ENCODE data around the gene PIGS.

Gene PIGS

DNA sequence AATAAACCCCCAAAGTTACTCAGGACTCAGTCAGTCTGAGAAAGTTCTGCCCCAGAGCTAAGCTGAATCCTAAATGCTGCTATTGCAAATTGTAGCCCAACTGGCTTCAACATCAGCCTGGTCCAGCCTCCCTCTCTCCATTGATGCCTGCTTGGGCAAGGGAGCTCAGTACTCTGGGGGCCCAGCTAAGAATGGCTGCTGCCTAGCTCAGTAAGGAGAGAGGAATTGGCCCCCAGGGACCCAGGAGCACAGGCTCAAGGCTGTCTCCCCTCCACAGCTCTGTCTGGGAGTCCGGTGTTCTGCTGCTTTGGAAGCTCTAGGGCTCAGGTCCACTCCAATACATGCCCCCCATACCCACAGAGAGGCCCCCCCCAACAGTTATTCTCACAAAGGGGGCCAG, 20.5 kb downstream of the PIGS start:
- no peak for DNase-seq (ENCODE audit: low read depth)

DNA sequence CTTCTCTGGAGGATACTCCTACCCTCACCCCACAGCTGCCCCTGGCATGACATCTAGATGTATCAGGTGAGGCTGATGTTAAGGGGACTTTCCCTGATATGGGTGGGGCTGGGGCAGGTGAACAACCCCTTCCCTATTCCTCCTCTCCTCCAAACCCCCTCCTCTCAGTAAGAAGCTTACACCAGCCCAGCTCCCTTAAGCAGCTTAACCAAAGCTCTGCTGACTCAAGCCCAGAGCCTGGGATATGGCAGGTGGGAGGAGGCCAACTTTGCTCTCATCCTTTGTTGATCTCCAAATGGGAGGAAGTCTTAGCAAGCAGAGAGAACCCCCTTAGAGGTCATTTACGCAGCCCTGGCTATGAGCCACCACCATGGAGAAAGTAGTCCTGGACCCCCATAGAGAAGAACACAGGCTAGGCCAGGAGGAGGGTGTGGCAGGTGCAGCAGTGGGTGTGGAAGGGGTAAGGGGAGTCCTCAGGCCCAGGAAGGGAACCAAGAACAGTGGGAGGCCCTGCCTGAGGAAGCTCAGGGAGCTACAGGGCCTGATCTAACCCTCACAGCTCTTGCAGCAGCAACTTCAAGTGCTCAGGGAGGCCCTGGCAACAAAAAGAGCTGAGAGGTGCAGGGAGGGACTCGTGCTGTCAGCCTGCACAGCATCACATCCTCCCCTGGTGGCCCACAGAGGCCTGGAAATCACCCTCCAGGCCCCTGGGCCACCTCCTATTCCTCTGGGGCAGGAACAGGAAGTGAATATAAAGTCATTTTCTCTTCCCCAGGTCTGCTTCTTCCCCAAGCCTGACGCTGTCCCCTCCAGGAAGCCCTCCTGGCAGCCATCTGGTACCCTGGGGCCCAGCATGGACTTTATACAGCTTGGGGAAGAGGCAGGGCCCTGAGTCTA, 21.8 kb downstream of the PIGS start:
- DNase-seq (ENCODE audit: low read depth): no peak

DNA sequence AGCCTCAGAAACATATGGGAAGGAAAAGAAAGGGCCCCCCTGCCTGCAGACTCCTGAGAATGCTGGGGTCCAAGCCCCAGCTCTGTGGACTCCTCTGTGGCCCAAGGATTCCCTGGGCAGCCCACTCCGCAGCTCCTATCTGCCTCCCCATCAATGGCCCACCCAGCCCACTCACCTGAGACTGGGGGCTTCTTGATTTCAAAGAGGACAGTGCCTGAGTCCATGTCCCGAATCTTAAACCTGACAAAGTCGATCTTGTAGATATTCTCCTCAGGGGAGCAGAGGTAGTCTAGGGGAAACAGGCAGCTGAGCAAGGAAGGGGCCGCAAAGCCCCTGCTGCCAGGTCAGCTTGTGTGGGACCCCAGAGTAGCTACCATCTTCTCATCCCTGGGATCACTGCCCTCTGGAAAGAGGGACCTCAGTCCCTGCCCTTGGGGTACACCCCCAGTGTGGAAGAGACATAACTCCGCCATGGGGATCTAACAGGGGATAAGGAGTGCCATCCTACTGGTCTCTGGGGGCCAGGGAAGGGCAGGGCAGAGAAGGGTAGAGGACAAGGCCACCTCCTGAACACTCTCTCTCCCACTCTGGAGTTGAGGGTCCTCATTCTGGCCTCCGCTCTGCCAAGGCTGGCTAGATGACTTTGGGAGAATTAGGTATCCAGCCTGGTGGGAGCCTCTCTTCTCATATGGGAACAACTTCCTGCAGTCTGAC, 22.8 kb downstream of the PIGS start:
- no peak for DNase-seq (ENCODE audit: low read depth)

DNA sequence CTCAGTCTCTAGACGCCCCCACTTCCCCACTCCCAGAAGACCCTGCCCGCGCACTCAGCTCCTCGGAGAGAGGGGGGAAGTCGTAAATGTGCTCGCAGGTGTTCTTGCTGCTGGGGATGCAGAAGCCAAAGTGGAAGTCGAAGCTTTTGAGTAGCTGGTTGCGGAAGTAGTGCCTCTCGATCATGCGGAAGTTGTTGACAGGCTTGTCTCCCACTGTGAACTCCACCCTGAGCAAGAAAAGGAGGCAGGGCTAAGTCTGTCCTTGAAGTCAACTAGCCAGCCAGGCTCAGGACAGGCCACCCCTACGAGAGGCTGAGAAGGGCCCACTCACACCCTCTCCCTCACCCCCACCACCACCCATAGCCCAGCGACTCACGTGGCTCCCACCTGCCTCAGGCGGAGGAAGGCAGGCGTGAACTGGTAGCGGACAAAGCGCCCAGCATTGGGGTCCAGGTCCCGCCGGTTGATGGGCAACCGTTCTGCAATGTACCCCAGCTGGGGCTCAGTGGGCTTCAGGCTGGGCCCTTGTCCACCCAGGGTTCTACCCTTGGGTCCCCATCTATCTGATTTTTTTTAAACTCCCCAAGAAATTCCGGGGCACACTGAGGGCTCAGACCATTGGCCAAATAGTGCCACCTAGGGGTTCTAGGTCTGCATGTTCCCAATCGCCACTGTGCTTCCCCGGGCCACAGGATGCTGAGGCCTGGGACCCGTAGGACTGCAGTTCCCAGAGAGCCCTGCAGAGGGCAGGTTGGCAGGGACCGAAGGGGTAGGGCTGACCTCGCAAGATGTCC, 23.5 kb downstream of the PIGS start:
- peak; percentile 73 for DNase-seq (ENCODE audit: low read depth)

DNA sequence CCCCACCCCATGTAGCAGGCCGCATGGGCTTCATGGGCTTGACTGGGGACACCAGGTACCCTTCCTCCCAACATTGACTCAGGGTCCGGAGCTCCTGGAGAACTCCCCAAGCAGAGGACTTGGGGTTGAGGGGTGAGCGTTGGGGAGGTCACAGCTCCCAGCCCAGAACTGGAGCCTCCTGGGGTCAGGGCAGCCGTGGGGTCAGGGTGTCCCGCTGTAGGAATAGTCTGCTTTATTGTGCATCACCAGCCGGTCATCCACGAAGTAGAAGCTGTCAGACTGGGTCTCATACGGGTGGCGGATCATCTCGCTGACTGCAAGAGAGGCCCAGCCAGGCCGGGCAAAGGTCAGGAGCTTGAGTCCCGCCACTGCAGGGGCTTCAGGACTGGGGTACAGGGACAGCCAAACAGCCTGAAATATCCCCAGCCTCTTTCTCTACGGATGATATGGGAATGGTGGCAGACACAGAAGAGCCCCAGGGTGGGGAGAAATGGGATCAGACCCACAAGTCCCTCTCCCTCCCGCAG, 24.2 kb downstream of the PIGS start:
- no peak for DNase-seq (ENCODE audit: low read depth)

DNA sequence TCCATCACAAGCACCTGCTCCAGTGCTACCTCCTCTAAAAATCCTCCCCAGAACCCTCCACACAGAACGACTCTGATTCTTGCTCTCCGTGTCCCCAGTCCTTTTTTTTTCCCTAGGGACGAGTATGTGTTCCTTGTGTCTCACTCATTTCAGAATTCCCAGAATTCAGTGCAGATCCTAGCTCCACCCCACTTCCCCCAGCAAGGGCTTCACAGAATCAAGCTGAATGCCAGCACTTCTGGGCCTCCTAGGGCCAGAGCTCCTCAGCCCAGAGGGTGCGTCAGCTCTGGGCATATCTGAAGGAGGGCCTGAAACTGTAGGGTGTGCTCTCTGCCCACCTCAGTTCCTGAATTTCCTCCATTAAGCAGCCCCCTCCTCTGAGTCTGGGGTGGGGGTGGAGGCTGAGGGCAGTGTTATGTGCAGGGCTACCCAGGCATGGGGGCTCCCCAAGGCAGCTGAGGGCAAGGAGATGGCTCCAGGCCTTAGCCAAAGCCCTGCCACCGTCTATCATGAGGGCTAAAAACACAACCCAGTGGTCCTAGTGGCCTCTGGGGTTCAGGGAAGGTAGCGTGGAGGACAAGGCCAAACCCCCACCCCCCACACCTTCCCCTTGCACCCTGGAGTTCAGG, 25.4 kb downstream of the PIGS start:
- DNase-seq (ENCODE audit: low read depth): no peak

DNA sequence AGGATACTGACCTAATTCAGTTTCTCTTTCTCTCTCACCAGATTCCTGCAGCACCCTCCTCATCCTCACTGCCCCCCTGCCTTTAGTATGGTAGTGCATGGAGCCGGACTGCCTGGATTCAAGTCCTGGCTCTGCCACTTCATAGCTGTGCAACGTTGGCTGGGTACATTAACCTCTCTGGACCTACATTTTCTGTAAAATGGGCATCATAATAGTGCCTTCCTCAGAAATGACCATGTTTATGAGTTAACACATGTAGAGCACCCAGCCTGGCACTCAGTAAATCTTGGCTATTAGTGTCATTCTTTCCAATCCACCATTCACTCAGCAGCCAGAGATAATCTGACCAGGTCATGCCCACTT, 26.2 kb downstream of the PIGS start:
- DNase-seq (ENCODE audit: low read depth): no peak

DNA sequence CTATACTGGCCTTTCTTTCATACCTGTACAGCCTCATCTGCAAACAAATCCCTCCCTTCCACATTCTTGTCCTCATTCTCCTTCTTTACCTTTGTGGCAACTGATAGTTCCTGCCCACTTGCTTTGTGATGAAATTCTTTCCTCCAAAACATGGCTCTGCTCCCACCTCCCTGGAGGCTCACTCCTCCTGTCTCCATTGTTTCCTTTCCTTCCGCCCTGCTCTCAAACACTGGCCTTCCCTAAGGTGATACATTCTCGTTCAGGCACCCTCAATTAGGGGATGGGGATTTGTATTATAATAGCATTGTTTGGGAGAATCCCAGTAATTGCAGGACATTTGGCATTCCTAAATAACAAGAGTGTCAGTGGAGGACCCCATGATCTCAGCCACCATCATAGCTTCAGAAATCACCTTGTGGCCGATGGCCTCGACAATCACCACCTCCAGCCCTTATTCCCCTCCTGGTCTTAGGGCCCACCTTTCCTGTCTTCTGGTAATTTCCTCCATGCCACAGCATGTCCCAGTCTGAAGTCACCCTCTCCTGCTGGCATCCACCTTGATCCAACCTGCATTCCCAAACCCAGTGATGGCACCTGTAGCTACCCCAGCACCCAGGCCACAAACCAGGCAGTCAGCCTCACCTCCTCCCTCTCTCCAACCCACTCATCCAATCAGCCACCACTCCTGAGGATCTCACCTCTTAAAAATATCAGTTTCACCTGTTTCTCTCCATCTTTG, 26.8 kb downstream of the PIGS start:
- no peak for DNase-seq (ENCODE audit: low read depth)

DNA sequence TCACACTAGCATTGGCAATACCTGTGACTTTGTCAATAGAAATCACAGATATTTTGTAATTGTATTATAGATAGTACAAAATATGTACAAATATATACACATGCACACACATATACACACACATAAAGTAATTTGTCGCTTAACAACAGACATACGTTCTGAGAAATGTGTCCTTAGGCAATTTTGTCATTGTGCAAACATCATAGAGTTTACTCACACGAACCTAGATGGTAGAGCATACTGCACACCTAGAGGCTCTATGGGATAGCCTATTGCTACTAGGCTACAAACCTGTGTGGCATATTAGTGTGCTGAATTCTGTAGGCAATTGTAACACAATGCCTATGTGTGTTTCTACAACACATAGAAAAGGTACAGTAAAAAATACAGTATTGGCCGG, 29.9 kb downstream of the PIGS start:
- DNase-seq (ENCODE audit: low read depth): no peak

DNA sequence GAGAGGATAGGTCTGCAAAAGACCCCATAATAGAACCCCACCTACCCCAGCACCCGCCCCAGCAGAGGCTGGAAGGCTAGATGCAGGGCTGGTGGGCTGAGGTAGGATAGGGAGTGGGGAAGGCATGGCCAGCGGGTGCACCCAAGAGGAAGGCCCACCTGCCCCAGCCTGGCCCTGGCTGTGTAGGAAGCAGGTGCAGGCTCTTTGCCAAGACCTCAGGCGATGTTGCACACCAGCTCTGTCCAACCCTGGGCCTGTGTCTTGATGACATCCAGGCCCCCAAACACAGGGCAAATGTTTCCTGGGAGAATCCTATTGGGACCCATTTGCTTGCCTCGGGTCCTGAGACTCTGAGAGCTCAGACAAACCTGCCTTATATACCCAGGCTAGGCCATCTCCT, 31.1 kb downstream of the PIGS start:
- DNase-seq (ENCODE audit: low read depth): no peak

DNA sequence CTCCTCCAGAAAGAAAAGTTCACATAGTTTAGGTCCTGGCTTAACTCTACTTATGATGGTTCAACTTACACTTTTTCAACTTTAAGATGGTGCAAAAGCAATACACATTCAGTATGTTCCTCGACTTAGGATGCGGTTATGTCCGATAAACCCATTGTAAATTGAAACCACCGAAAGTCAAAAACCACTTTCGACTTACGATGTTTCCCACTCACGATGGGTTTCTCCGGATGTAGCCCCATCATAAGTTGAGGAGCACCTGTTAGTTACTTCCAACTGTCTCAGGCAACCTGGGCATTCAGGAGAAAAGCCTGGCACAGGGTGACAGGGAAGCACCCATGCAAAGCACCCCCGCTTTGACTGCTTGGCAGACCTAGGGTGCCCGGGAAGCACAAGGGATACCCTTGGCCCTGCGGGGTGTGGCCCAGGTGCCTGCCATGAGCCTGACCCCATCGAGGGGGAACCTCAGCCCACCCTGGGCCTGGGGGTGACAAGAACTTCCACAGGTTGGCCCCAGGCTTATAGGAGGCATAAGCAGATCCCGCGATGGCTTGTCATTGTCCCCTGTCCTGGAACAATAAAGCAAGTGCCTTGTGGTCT, 32.9 kb downstream of the PIGS start:
- DNase-seq (ENCODE audit: low read depth): no peak

DNA sequence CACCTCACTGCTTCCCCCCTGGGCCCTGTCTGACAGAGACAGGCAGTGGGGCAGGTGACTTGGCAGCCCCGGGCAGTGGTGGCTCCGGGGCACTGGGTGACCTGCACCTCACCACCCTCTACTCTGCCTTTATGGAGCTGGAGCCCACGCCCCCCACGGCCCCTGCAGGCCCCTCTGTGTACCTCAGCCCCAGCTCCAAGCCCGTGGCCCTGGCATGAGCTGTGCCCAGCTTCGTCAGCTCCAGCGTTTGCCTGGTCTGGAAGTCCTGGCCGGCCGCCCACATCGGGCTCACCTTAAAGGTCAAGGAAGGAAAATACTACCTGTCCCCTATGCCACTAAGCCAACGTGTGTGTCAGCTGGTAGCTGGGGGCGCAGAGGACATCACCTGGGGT, 34.1 kb downstream of the PIGS start:
- DNase-seq (ENCODE audit: low read depth): no peak

DNA sequence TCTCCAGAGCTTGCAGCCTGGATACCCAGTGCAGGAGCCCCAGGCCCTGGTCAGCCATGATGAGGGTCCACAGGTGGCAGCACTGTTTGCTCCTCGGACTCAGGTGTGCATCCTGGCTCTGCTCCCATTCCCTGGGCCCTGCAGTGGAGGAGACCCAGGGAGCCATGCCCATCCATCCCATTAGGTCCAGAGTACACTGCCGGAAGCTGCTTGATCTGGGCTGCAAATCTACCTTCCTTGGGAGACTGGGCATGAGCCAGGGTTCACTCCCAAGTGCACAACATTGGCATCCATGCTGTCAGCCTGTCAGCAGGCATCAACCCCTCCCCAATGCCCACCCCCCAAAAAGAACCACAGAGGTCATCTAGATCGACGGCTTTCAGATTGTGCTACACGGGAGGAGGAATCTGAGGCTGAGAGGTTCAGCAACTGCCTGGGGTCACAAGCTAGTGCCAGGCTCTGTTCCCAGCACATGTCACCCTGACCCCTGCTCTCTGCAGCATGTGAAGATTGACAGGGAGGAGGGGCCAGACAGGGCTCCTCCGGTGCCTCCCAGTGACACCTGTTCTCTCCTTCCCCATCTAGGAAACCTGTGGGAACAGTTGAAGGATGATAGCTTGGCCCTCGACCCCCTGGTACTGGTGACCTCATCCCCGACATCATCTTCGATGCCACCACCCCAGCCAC, 34.6 kb downstream of the PIGS start:
- no peak for DNase-seq (ENCODE audit: low read depth)

DNA sequence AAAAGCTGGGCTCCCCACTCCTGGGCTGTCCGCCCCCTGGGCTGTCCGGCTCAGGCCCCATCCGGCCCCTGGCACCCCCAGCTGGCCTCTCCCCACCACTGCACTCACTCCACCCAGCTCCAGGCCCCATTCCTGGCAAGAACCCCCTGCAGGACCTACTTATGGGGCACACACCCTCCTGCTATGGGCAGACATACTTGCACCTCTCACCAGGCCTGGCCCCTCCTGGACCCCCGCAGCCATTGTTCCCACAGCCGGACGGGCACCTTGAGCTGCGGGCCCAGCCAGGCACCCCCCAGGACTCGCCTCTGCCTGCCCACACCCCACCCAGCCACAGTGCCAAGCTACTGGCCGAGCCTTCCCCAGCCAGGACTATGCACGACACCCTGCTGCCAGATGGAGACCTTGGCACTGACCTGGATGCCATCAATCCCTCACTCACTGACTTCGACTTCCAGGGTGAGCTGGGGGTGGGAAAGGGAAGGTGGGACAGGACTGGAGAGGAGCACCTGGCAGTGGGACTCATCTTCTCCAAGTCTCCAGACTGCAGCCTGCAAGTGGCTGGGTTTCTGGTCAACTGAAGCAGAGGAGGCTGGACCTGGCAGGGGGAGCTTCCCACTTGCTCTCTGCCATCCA, 36.5 kb downstream of the PIGS start:
- DNase-seq (ENCODE audit: low read depth): no peak

DNA sequence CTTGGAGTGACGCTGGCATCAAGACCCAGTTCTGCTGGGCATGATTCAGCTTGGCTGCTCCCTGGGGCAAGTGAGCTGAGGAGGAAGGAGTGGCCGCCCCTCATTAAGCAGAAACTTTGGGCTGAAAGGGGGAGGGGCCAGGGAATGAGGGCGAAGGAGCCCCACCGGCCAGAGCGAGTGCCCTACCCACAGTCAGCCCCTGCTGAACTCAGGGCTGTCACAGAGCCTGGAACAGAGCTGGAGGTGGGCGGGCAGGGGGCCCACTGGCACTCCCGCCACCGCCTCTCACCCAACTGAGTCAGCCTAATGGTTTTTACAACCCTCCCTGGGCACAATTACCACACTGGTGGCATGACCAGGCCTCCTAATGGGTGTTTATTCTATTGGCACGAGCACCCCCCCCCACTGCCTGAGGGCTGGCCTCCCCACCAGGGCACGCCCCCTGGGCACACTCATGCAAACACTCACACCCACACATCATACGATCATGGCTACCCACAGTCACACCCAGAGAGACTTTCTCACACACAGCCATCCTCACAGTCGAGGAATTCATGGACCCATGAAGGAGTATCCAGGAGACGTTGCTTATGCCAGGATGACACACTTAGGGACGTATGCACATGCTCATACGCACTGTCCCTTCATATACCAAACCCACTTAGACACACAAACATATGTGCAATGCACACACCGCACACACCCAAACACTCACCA, 38.1 kb downstream of the PIGS start:
- DNase-seq (ENCODE audit: low read depth): no peak

DNA sequence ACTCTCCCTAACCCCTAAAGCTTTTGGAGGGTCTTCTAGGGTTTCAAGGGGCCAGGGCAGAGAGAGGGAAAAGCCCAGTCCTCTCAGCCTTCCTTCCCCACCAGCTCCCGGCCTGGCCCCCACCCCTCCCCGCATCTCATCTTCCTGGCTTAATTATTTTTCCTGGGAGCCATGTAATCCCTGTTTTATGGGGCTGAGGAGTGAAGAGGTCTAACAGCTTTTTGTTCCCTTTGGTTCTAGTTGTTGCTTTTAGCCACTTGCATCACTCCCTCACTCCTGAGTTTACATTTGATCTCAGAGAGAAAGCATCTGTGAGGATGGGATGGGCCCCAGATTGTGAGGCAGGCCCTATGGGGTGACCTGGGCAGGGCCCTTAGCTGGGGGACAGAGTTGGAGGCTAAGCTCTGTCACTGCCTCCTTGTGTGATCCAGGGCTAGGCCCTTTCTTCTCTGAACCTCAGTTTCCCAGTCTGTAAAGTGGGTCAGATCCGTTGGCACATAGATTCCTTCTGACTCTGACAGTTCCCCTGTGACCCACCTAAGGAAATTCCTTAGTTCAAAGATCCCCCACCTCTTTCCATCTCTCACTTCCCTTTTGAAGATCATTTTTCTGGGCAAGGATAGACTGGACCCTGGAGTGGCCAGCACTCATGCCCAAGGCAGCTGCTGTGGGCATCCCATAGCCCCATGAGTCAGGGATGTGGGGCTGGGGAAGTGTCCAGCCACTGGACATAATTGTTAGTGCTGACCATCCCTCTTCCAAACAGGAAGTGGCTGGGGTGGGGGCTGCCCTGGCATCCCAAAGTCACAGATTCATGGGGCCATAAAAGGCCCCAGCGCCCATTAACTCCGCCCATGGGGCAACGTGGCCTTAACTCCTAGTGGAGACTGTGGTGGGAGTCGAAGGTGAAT, 39.0 kb downstream of the PIGS start:
- no peak for DNase-seq (ENCODE audit: low read depth)

DNA sequence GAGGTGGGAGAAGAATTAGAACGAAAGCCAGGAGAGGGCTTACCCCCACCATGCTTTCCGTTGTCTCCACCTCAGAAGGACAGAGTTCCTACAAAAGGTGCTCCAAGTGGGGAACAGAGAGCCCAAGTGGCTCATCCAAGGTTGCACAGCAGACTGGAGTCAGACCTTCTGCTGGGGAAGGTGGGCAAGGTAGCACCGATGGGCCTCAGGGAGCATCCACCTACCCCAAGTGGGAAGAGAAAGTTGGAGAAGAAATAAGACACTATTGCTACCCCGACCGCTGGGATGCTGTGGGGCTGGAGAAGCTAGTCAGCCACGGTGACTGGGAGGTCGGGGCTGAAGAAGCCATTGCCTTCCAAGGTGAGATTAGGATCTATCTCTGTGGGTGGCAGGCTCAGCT, 40.4 kb downstream of the PIGS start:
- no peak for DNase-seq (ENCODE audit: low read depth)

DNA sequence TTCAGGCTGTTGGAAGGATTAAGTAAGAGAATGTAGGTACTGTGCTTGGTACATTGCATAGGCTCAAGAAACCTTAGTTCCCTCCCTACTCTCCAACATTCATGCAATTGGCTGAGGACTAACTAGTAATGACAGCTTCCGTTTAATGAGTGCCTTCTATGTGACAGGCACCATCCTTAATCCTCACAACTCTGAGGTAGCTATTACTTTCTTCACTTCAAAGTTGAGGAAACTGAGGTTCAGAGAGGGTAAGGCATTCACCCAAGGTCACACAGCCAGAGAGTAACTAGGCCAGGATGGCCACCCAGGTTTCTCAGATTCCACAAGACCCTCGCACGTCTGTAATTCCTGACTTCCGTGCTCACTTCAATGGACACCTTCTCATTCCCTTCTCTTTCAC, 41.1 kb downstream of the PIGS start:
- no peak for DNase-seq (ENCODE audit: low read depth)
